ENCODE measurements around the gene UQCR10. TPM values are rescaled to one million over a fixed set of nuclear protein-coding genes. Genes with fewer than 3 reads are reported as not detected.

UQCR10 gene
- total RNA-seq, 4 donors from 2014 or later: 22.4 to 139 (median 47.3) TPM

GRCh38 chr22:29816128-29816527, 49.0 kb downstream of the UQCR10 start:
- Histone ChIP-seq H3K4me3 (no peak overlapping the region), H3K36me3 (peaks cover 0 to 34% (median 2%) of the 10 kb centered on the region in 4 donors), H3K4me1 (peaks cover 0 to 25% (median 6%) of the 10 kb centered on the region in 4 donors), H3K27me3 (no peaks in the 10 kb centered on the region), H3K9me3 (no peaks in the 10 kb centered on the region), H3K27ac (no peak overlapping the region)
- in situ Hi-C loops (cut with MboI; ENCODE audit: low pct_ligation_motif_present in 1 of 4, low pct_unique_long_range_greater_than_20kb in 1 of 4, low sequenced_read_pairs in 3 of 4): loop anchor here in 1 of 4 donors (25.0 kb wide), 1 partner anchor 196 kb away; no protein-coding TSS in a partner anchor
- no peak for DNase-seq
- intact Hi-C loops (cut with DNase I; ENCODE audit: low total_unique reads): no loop called here
- no peak for TF ChIP-seq EP300 (IDR thresholded peaks at IDR 0.05; ENCODE audit: low read depth)
- TF ChIP-seq, protein P1, sequence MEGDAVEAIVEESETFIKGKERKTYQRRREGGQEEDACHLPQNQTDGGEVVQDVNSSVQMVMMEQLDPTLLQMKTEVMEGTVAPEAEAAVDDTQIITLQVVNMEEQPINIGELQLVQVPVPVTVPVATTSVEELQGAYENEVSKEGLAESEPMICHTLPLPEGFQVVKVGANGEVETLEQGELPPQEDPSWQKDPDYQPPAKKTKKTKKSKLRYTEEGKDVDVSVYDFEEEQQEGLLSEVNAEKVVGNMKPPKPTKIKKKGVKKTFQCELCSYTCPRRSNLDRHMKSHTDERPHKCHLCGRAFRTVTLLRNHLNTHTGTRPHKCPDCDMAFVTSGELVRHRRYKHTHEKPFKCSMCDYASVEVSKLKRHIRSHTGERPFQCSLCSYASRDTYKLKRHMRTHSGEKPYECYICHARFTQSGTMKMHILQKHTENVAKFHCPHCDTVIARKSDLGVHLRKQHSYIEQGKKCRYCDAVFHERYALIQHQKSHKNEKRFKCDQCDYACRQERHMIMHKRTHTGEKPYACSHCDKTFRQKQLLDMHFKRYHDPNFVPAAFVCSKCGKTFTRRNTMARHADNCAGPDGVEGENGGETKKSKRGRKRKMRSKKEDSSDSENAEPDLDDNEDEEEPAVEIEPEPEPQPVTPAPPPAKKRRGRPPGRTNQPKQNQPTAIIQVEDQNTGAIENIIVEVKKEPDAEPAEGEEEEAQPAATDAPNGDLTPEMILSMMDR (IDR thresholded peaks at IDR 0.05): no peak
- TF ChIP-seq POLR2AphosphoS5 (IDR thresholded peaks at IDR 0.05): no peak
- TF ChIP-seq POLR2A (IDR thresholded peaks at IDR 0.05): no peak
- WGBS, 2 donors (ENCODE audit: low coverage in 1 of 2): 57% methylated on average over 2 of the region's 2 CpGs; no CpG with 5 or more reads in 1 of the 2 donors

GRCh38 chr22:29816539-29816938, 49.4 kb downstream of the UQCR10 start:
- TF ChIP-seq, protein P1 (IDR thresholded peaks at IDR 0.05): no peak
- TF ChIP-seq POLR2AphosphoS5 (IDR thresholded peaks at IDR 0.05): no peak
- no peak for TF ChIP-seq EP300 (IDR thresholded peaks at IDR 0.05; ENCODE audit: low read depth)
- no peak for TF ChIP-seq POLR2A (IDR thresholded peaks at IDR 0.05)
- Histone ChIP-seq H3K27me3 (no peaks in the 10 kb centered on the region), H3K27ac (no peak overlapping the region), H3K36me3 (peaks cover 0 to 30% (median 2%) of the 10 kb centered on the region in 4 donors), H3K4me1 (peaks cover 0 to 25% (median 5%) of the 10 kb centered on the region in 4 donors), H3K4me3 (no peak overlapping the region), H3K9me3 (no peaks in the 10 kb centered on the region)
- intact Hi-C loops (cut with DNase I; ENCODE audit: low total_unique reads): no loop called here
- in situ Hi-C loops (cut with MboI; ENCODE audit: low pct_ligation_motif_present in 1 of 4, low pct_unique_long_range_greater_than_20kb in 1 of 4, low sequenced_read_pairs in 3 of 4): loop anchor here in 1 of 4 donors (25.0 kb wide), 1 partner anchor 196 kb away; no protein-coding TSS in a partner anchor
- no peak for DNase-seq
- 76 to 84% methylated on average over 5 to 6 of the region's 6 CpGs for WGBS, 2 donors (ENCODE audit: low coverage in 1 of 2)

DNA sequence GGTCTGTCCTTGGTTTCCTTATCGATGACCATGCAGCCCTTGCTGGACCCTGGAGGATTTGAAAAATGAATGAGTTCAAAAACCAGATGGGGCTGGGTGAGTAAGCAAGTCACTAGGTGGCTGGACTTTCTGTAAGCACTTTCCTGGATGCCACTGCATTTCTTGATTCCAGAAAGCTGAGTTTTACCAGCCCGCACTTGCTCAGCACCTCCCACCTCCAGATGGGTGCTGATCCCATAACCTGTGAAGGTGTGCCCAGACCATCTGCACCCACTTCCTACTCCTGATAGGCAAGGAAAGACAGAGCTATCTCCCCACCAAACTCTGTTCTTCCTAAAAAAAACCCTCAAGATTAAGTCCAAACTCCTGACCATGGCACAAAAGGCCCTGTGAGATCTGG, 49.8 kb downstream of the UQCR10 start:
- 95% methylated on average over 2 of the region's 2 CpGs; no CpG with 5 or more reads in 1 of the 2 donors for WGBS, 2 donors (ENCODE audit: low coverage in 1 of 2)
- in situ Hi-C loops (cut with MboI; ENCODE audit: low pct_ligation_motif_present in 1 of 4, low pct_unique_long_range_greater_than_20kb in 1 of 4, low sequenced_read_pairs in 3 of 4): loop anchor here in 1 of 4 donors (25.0 kb wide), 1 partner anchor 195 kb away; no protein-coding TSS in a partner anchor
- no peak overlapping the region for H3K4me3 ChIP-seq
- no peak for DNase-seq
- TF ChIP-seq, protein P1 (IDR thresholded peaks at IDR 0.05): no peak
- TF ChIP-seq EP300 (IDR thresholded peaks at IDR 0.05; ENCODE audit: low read depth): no peak
- no peak for TF ChIP-seq POLR2AphosphoS5 (IDR thresholded peaks at IDR 0.05)
- no peak for TF ChIP-seq POLR2A (IDR thresholded peaks at IDR 0.05)
- no peak overlapping the region for H3K27ac ChIP-seq
- H3K27me3 ChIP-seq: no peaks in the 10 kb centered on the region
- H3K9me3 ChIP-seq: no peaks in the 10 kb centered on the region
- intact Hi-C loops (cut with DNase I; ENCODE audit: low total_unique reads): no loop called here
- peaks cover 0 to 29% (median 2%) of the 10 kb centered on the region in 4 donors for H3K36me3 ChIP-seq
- peaks cover 0 to 25% (median 3%) of the 10 kb centered on the region in 4 donors for H3K4me1 ChIP-seq

- WGBS, 2 donors (ENCODE audit: low coverage in 1 of 2): 93% methylated on average over 1 of the region's 1 CpG; no CpG with 5 or more reads in 1 of the 2 donors
- H3K4me3 ChIP-seq: no peak overlapping the region
- peaks cover 0 to 23% (median 0%) of the 10 kb centered on the region in 4 donors for H3K4me1 ChIP-seq
- DNase-seq: no peak
- intact Hi-C loops (cut with DNase I; ENCODE audit: low total_unique reads): no loop called here
- in situ Hi-C loops (cut with MboI; ENCODE audit: low pct_ligation_motif_present in 1 of 4, low pct_unique_long_range_greater_than_20kb in 1 of 4, low sequenced_read_pairs in 3 of 4): loop anchor here in 1 of 4 donors (25.0 kb wide), 1 partner anchor 195 kb away; no protein-coding TSS in a partner anchor
- H3K27ac ChIP-seq: no peak overlapping the region
- H3K27me3 ChIP-seq: no peaks in the 10 kb centered on the region
- TF ChIP-seq POLR2A (IDR thresholded peaks at IDR 0.05) (no peak), POLR2AphosphoS5 (IDR thresholded peaks at IDR 0.05) (no peak), EP300 (IDR thresholded peaks at IDR 0.05; ENCODE audit: low read depth) (no peak)
- TF ChIP-seq, protein P1 (IDR thresholded peaks at IDR 0.05): no peak
- peaks cover 0 to 31% (median 2%) of the 10 kb centered on the region in 4 donors for H3K36me3 ChIP-seq
- H3K9me3 ChIP-seq: no peaks in the 10 kb centered on the region
These were observed 50.6 kb downstream of the UQCR10 start for GRCh38 chr22:29817724-29818123.

Measured in transverse colon (tissue), 4 donors.